ENCODE data around the gene OSBPL10.
"Not testable (repeated sequence)": the region's sequence is repeated elsewhere in the genome, so short reads cannot be mapped to it uniquely, and the experiment has no call there.

DNA sequence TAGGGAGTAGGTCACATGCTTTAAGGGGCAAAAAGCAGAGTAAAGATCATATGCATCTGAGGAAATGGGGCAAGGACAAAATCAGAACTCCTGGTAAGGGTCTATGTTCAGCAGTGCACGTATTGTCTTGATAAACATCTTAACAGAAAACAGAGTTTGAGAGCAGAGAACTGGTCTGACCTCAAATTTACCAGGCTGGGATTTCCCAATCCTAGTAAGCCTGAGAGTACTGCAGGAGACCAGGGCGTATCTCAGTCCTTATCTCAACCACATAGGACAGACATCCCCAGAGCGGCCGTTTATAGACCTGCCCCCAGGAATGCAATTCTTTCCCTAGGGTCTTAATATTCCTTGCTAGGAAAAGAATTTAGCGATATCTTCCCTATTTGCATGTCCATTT is 14.0 kb upstream of the OSBPL10 start:
- not testable (repeated sequence) for TF ChIP-seq EZH2 (IDR thresholded peaks at IDR 0.05; ENCODE audit: low read length, missing control alignments)
- TF ChIP-seq, protein P1, sequence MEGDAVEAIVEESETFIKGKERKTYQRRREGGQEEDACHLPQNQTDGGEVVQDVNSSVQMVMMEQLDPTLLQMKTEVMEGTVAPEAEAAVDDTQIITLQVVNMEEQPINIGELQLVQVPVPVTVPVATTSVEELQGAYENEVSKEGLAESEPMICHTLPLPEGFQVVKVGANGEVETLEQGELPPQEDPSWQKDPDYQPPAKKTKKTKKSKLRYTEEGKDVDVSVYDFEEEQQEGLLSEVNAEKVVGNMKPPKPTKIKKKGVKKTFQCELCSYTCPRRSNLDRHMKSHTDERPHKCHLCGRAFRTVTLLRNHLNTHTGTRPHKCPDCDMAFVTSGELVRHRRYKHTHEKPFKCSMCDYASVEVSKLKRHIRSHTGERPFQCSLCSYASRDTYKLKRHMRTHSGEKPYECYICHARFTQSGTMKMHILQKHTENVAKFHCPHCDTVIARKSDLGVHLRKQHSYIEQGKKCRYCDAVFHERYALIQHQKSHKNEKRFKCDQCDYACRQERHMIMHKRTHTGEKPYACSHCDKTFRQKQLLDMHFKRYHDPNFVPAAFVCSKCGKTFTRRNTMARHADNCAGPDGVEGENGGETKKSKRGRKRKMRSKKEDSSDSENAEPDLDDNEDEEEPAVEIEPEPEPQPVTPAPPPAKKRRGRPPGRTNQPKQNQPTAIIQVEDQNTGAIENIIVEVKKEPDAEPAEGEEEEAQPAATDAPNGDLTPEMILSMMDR (conservative IDR thresholded peaks at IDR 0.05 in 1 of 2, IDR thresholded peaks at IDR 0.05 in 1 of 2; ENCODE audit: low read depth in 1 of 2, low read length in 2 of 2), result not testable (repeated sequence)

Measured in fibroblast of lung (primary cell).